B cell (primary cell): Measurements from ENCODE around the gene IDH3A.

Experiments
- EZH2 ChIP-seq: IDR thresholded peaks from 2 replicates; pipeline ENCODE4 v1.6.1; 2012; ENCODE audit warnings: borderline replicate concordance, low read depth, mild to moderate bottlenecking, moderate library complexity, low read length; ENCODE audit not compliant: insufficient read depth, poor library complexity, severe bottlenecking
- TF ChIP-seq, protein P1 (sequence below): fragments of 200-600 bp; IDR thresholded peaks from one replicate; pipeline ENCODE4 v1.8.0; 2022; ENCODE audit warnings: antibody characterized with exemption, mild to moderate bottlenecking

DNA sequence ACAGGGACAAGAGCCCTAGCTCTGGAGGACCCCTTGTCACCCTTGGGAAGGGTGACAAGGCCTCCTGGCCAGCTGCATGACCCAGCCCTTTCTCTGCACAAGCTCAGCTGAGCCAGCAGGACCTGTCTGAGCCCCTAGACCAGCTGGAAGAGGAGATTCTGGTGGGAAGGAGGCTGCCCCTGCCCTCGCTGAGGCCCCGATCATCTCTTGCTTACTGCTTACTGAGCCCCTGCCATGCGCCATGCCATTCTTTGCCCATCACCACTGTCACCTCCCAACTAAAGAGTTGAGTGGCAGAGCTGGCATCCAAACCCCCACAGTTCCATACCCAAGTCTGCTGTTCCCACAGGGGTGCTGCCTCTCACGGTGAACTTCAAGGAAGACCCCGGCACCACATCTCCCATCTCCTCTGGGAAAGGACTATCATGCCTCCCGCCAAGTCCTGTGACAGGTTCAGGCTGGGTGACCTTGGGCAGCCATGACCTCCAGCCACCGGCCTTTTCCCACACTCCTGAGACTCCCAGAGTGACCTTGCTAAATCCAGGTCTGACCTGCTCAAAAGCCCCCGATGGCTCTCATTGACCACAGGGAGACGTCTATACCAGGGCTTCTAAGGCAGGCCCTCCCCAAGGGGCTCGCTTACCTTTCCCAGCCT is 51.2 kb downstream of the IDH3A start:
- TF ChIP-seq, protein P1, sequence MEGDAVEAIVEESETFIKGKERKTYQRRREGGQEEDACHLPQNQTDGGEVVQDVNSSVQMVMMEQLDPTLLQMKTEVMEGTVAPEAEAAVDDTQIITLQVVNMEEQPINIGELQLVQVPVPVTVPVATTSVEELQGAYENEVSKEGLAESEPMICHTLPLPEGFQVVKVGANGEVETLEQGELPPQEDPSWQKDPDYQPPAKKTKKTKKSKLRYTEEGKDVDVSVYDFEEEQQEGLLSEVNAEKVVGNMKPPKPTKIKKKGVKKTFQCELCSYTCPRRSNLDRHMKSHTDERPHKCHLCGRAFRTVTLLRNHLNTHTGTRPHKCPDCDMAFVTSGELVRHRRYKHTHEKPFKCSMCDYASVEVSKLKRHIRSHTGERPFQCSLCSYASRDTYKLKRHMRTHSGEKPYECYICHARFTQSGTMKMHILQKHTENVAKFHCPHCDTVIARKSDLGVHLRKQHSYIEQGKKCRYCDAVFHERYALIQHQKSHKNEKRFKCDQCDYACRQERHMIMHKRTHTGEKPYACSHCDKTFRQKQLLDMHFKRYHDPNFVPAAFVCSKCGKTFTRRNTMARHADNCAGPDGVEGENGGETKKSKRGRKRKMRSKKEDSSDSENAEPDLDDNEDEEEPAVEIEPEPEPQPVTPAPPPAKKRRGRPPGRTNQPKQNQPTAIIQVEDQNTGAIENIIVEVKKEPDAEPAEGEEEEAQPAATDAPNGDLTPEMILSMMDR = no peak
- no peak for TF ChIP-seq EZH2
